Uterus (tissue), 2 donors: ENCODE measurements around the gene MED16.

Source experiments
- CTCF ChIP-seq, 4 experiments: fragments of 200-600 bp in 2 of 4; fragments of 450-650 bp in 2 of 4; sonication (generic) in 2 of 4; IDR thresholded peaks; one replicate each; pipeline ENCODE4 v1.5.1; 2016 to 2019; ENCODE audit warnings: antibody characterized with exemption in 4 of 4, mild to moderate bottlenecking in 2 of 4, moderate library complexity in 1 of 4
- POLR2A ChIP-seq, 2 donors: fragments of 450-650 bp; IDR thresholded peaks; one replicate each; pipeline ENCODE4 v1.6.1; 2016; ENCODE audit warnings: antibody characterized with exemption in 2 of 2, mild to moderate bottlenecking in 1 of 2, moderate library complexity in 1 of 2

DNA sequence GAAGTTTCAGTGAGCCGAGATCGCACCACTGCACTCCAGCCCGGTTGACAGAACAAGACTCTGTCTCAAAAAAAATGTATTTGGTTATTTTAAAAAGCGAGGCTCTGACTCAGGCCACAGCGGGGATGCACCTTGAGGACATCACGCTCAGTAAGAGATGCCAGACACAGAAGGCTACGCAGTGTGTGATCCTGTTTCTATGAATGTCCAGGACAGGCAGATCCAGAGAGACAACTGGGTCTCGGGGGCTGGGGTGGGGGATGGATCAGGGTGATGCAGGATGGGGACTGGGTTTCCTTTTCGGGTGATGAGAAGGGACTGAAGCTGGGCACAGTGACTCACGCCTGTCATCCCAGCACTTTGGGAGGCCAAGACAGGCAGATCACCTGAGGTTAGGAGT is 5.4 kb downstream of the MED16 start:
- TF ChIP-seq POLR2A (IDR thresholded peaks at IDR 0.05): no peak
- no peak for TF ChIP-seq CTCF (IDR thresholded peaks at IDR 0.05)
